IPS DF 6.9 (cell line): ENCODE results near the gene EDNRB.
"Not testable (repeated sequence)": the region's sequence is repeated elsewhere in the genome, so short reads cannot be mapped to it uniquely, and the experiment has no call there.

ENCODE experiments used
- DNase-seq: peaks from one replicate; pipeline ENCODE4 v3.0.0-alpha.2; 2013; ENCODE audit warnings: low read depth, low spot score
- H3K27ac ChIP-seq: one replicate; pipeline ENCODE4 v1.5.1; 2013; ENCODE audit warnings: low read length, control low read depth
- H3K27me3 ChIP-seq: 2 replicates; pipeline ENCODE4 v1.6.1; 2013; ENCODE audit warnings: mild to moderate bottlenecking, low read length; ENCODE audit not compliant: control insufficient read depth, insufficient read depth
- H3K36me3 ChIP-seq: 2 replicates; pipeline ENCODE4 v1.6.1; 2013; ENCODE audit warnings: low read length; ENCODE audit not compliant: control insufficient read depth, insufficient read depth
- H3K4me1 ChIP-seq: 2 replicates; pipeline ENCODE4 v1.6.1; 2013; ENCODE audit warnings: low read length; ENCODE audit not compliant: control insufficient read depth, insufficient read depth
- H3K4me3 ChIP-seq: 2 replicates; pipeline ENCODE4 v1.5.1; 2013; ENCODE audit warnings: mild to moderate bottlenecking, low read length
- H3K9me3 ChIP-seq: 2 replicates; pipeline ENCODE4 v1.6.1; 2013; ENCODE audit warnings: low read length, inconsistent platforms; ENCODE audit not compliant: control insufficient read depth, insufficient read depth
- WGBS: extraction: QIAGEN DNeasy Blood & Tissue Kit; methylation state at CpG from one replicate; pipeline ENCODE4 v1.1.7; 2013; ENCODE audit warnings: mixed read lengths, missing lambda C conversion rate; ENCODE audit not compliant: insufficient read length, insufficient coverage; 5-methylcytosine and 5-hydroxymethylcytosine counted together

EDNRB gene

GRCh38 chr13:77857531-77858209 is 61.0 kb downstream of the EDNRB start:
- DNase-seq, result no peak
- H3K4me3 ChIP-seq, result no peak overlapping the region
- no peak overlapping the region for H3K27ac ChIP-seq
- H3K9me3 ChIP-seq, result no peaks in the 10 kb centered on the region
- H3K27me3 ChIP-seq, result no peaks in the 10 kb centered on the region
- peaks cover 4% of the 10 kb centered on the region for H3K4me1 ChIP-seq
- no peaks in the 10 kb centered on the region for H3K36me3 ChIP-seq

GRCh38 chr13:77853703-77854102 is 64.9 kb downstream of the EDNRB start:
- Histone ChIP-seq H3K4me3 (no peak overlapping the region), H3K4me1 (peaks cover 4% of the 10 kb centered on the region), H3K36me3 (no peaks in the 10 kb centered on the region; the same call in 1 of the 2 replicates), H3K27me3 (no peaks in the 10 kb centered on the region), H3K27ac (no peak overlapping the region), H3K9me3 (no peaks in the 10 kb centered on the region)
- WGBS, result no CpG with 5 or more reads among the region's 4 CpGs
- DNase-seq, result peak; percentile 88

- not testable (repeated sequence) for H3K27me3 ChIP-seq, DNase-seq, H3K27ac ChIP-seq, H3K36me3 ChIP-seq, H3K9me3 ChIP-seq, H3K4me1 ChIP-seq, H3K4me3 ChIP-seq
- WGBS, result no CpG with 5 or more reads among the region's 4 CpGs
Observed at GRCh38 chr13:77848050-77848449, 70.6 kb downstream of the EDNRB start.

GRCh38 chr13:77846173-77846572 is 72.5 kb downstream of the EDNRB start:
- Histone ChIP-seq H3K9me3 (no peaks in the 10 kb centered on the region), H3K4me3 (no peak overlapping the region), H3K27ac (no peak overlapping the region), H3K4me1 (no peaks in the 10 kb centered on the region), H3K36me3 (no peaks in the 10 kb centered on the region), H3K27me3 (no peaks in the 10 kb centered on the region)
- no peak for DNase-seq
- no CpG with 5 or more reads among the region's 1 CpG for WGBS
